Transverse colon (tissue), 4 donors: ENCODE data around the gene EFCAB5. TPM values are rescaled to one million over a fixed set of nuclear protein-coding genes. Genes with fewer than 3 reads are reported as not detected.
"Not testable (repeated sequence)": the region's sequence is repeated elsewhere in the genome, so short reads cannot be mapped to it uniquely, and the experiment has no call there.

ENCODE experiments used
- DNase-seq: peaks from one replicate; pipeline ENCODE4 v3.0.0-alpha.2; 2019
- H3K27ac ChIP-seq, 4 donors: fragments of 200-600 bp; sonication (generic); 2 replicates each; pipeline ENCODE4 v1.5.1; 2016 to 2018; ENCODE audit warnings: inconsistent platforms in 4 of 4
- H3K27me3 ChIP-seq: fragments of 200-600 bp; sonication (generic); 2 replicates; pipeline ENCODE4 v1.5.1; 2017; ENCODE audit warnings: inconsistent platforms
- H3K36me3 ChIP-seq, 4 donors: fragments of 200-600 bp; sonication (generic); 2 replicates each; pipeline ENCODE4 v1.5.1; 2017 to 2019; ENCODE audit warnings: inconsistent platforms in 4 of 4
- H3K4me1 ChIP-seq, 4 donors: fragments of 200-600 bp; sonication (generic); 2 replicates each; pipeline ENCODE4 v1.5.1; 2017 to 2020; ENCODE audit warnings: inconsistent platforms in 4 of 4
- H3K4me3 ChIP-seq, 4 donors: fragments of 200-600 bp; sonication (generic); 1 replicate in 1 of 4; 2 replicates in 3 of 4; pipeline versions ENCODE4 v1.5.1 to v1.6.1; 2017 to 2019; ENCODE audit warnings: inconsistent platforms in 4 of 4
- H3K9me3 ChIP-seq, 2 donors: fragments of 200-600 bp; sonication (generic); 2 replicates each; pipeline ENCODE4 v1.5.1; 2017 to 2019; ENCODE audit warnings: inconsistent platforms in 2 of 2
- CTCF ChIP-seq, 5 experiments: fragments of 200-600 bp in 3 of 5; fragments of 450-650 bp in 2 of 5; sonication (generic) in 3 of 5; IDR thresholded peaks; 1 replicate in 2 of 5; 2 replicates in 3 of 5; pipeline ENCODE4 v1.5.1; 2016 to 2017; ENCODE audit warnings: antibody characterized with exemption in 5 of 5, inconsistent platforms in 3 of 5, mild to moderate bottlenecking in 2 of 5, moderate library complexity in 1 of 5
- EP300 ChIP-seq: sonication (generic); formaldehyde crosslinking; IDR thresholded peaks from one replicate; pipeline ENCODE4 v1.6.1; 2017; ENCODE audit warnings: antibody characterized with exemption, low read depth
- POLR2A ChIP-seq: fragments of 450-650 bp; IDR thresholded peaks from one replicate; pipeline ENCODE4 v1.6.1; 2016; ENCODE audit warnings: antibody characterized with exemption, mild to moderate bottlenecking, moderate library complexity
- POLR2AphosphoS5 ChIP-seq, 3 donors: sonication (generic); formaldehyde crosslinking; IDR thresholded peaks; one replicate each; pipeline ENCODE4 v1.6.1; 2016; ENCODE audit warnings: antibody characterized with exemption in 3 of 3
- WGBS, 2 donors: methylation state at CpG; one replicate each; pipeline ENCODE4 v1.1.5; 2018; ENCODE audit warnings: low coverage in 1 of 2; 5-methylcytosine and 5-hydroxymethylcytosine counted together
- in situ Hi-C, 4 donors: fragments of 200-750 bp; cut with MboI; loops; one replicate each; pipeline versions ENCODE4 v1.15.0 to v1.15.1; 2017; ENCODE audit warnings: low sequenced_read_pairs in 3 of 4, low pct_ligation_motif_present in 1 of 4, low pct_unique_long_range_greater_than_20kb in 1 of 4
- intact Hi-C: fragments of 100-400 bp; cut with DNase I; formaldehyde crosslinking; loops from one replicate; pipeline ENCODE4 v1.15.1; 2023; ENCODE audit warnings: low total_unique reads
- total RNA-seq, 4 donors: library from RNA; depleted of rRNA; stranded (reverse); fragments of >200 nt; gene quantifications; one replicate each; pipeline ENCODE4 v1.1.0, GENCODE V29; 2016

Gene EFCAB5
- total RNA-seq, 4 donors from 2014 or later, result 1.00 to 3.7 (median 1.9) TPM

- in situ Hi-C loops, result loop anchor here in 1 of 4 donors (10.0 kb wide), 1 partner anchor 59 kb away; no protein-coding TSS in a partner anchor
- no peak overlapping the region for H3K4me3 ChIP-seq
- no peaks in the 10 kb centered on the region for H3K9me3 ChIP-seq
- 69 to 78% methylated on average over 2 of the region's 2 CpGs for WGBS, 2 donors
- TF ChIP-seq CTCF (IDR thresholded peaks at IDR 0.05) (no peak), POLR2AphosphoS5 (IDR thresholded peaks at IDR 0.05) (no peak), EP300 (no peak), POLR2A (no peak)
- H3K27ac ChIP-seq, result no peak overlapping the region
- H3K36me3 ChIP-seq, result no peaks in the 10 kb centered on the region
- intact Hi-C loops, result no loop called here
- no peaks in the 10 kb centered on the region for H3K4me1 ChIP-seq
- no peaks in the 10 kb centered on the region for H3K27me3 ChIP-seq
- DNase-seq, result no peak
These were observed 93.9 kb downstream of the EFCAB5 start for GRCh38 chr17:30035369-30035768.

- H3K36me3 ChIP-seq, H3K4me1 ChIP-seq, intact Hi-C loops, H3K4me3 ChIP-seq, DNase-seq, H3K27ac ChIP-seq, H3K27me3 ChIP-seq, in situ Hi-C loops, H3K9me3 ChIP-seq: not testable (repeated sequence)
- 65 to 70% methylated on average over 5 of the region's 5 CpGs for WGBS, 2 donors
These were observed 99.5 kb downstream of the EFCAB5 start for GRCh38 chr17:30040719-30041518.

- no peak overlapping the region for H3K4me3 ChIP-seq
- no peak for DNase-seq
- no peaks in the 10 kb centered on the region for H3K4me1 ChIP-seq
- intact Hi-C loops (no loop called here), in situ Hi-C loops (no loop called here)
- TF ChIP-seq EP300 (no peak), CTCF (IDR thresholded peaks at IDR 0.05) (no peak), POLR2A (no peak), POLR2AphosphoS5 (IDR thresholded peaks at IDR 0.05) (no peak)
- H3K9me3 ChIP-seq, result no peaks in the 10 kb centered on the region
- H3K27me3 ChIP-seq, result peaks cover 2% of the 10 kb centered on the region
- no peak overlapping the region for H3K27ac ChIP-seq
- no peaks in the 10 kb centered on the region for H3K36me3 ChIP-seq
These were observed 100.1 kb downstream of the EFCAB5 start for GRCh38 chr17:30041551-30041950.

- WGBS, 2 donors, result 67% methylated on average over 4 of the region's 4 CpGs; no CpG with 5 or more reads in 1 of the 2 donors
- no peak overlapping the region for H3K27ac ChIP-seq
- no peaks in the 10 kb centered on the region for H3K27me3 ChIP-seq
- no peak overlapping the region for H3K4me3 ChIP-seq
- no peak for DNase-seq
- H3K9me3 ChIP-seq, result peaks cover 21 to 26% of the 10 kb centered on the region in 2 donors
- in situ Hi-C loops (no loop called here), intact Hi-C loops (no loop called here)
- no peaks in the 10 kb centered on the region for H3K4me1 ChIP-seq
- no peak for TF ChIP-seq POLR2AphosphoS5 (IDR thresholded peaks at IDR 0.05)
- no peaks in the 10 kb centered on the region for H3K36me3 ChIP-seq
These were observed 120.9 kb downstream of the EFCAB5 start for GRCh38 chr17:30062372-30062771.

GRCh38 chr17:30064738-30065137 is 123.3 kb downstream of the EFCAB5 start:
- H3K36me3 ChIP-seq, result no peaks in the 10 kb centered on the region
- intact Hi-C loops (no loop called here), in situ Hi-C loops (no loop called here)
- no peaks in the 10 kb centered on the region for H3K4me1 ChIP-seq
- TF ChIP-seq POLR2AphosphoS5 (IDR thresholded peaks at IDR 0.05) (no peak), POLR2A (no peak), CTCF (IDR thresholded peaks at IDR 0.05) (no peak), EP300 (no peak)
- peaks cover 21 to 26% of the 10 kb centered on the region in 2 donors for H3K9me3 ChIP-seq
- no peaks in the 10 kb centered on the region for H3K27me3 ChIP-seq
- 76 to 82% methylated on average over 1 of the region's 1 CpG for WGBS, 2 donors
- DNase-seq, result no peak
- H3K27ac ChIP-seq, result no peak overlapping the region
- H3K4me3 ChIP-seq, result no peak overlapping the region
